Measurements from ENCODE around the gene SSUH2. TPM values are rescaled to one million over a fixed set of nuclear protein-coding genes. Genes with fewer than 3 reads are reported as not detected.
"Not testable (repeated sequence)": the region's sequence is repeated elsewhere in the genome, so short reads cannot be mapped to it uniquely, and the experiment has no call there.

Gene SSUH2
- total RNA-seq, 2 experiments from 2014 or later, result 0.16 TPM; not detected in 1

DNA sequence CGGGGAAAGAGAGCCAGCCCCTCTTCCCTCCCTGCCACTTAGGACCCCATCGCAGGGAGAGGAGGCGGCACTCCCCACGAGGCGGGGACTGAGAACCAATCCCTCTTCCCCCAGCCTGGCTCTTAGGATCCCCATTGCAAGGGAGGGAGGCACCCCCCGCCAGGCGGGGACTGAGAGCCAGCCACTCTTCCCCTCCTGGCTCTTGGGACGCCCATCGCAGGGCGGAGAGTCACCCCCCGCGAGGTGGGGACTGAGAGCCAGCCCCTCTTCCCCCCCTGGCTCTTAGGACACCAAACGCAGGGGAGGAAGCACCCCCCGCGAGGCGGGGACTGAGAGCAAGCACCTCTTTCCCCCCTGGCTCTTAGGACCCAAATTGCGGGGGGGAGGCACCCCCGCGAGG is 34.2 kb upstream of the SSUH2 start:
- BruUV-seq (replicated peaks), result no TSS peak
- Histone ChIP-seq H3K9me3 (ENCODE audit: low read length) (no peaks in the 10 kb centered on the region), H3K4me1 (ENCODE audit: insufficient read depth, low read length, poor library complexity, severe bottlenecking) (no peaks in the 10 kb centered on the region), H2AFZ (ENCODE audit: low read length) (no peak overlapping the region), H3K36me3 (ENCODE audit: insufficient read depth, low read length) (no peaks in the 10 kb centered on the region), H3K79me2 (ENCODE audit: insufficient read depth, low read depth, low read length) (no peaks in the 10 kb centered on the region), H3K9me2 (ENCODE audit: insufficient read depth, low read length) (no peaks in the 10 kb centered on the region), H4K20me1 (ENCODE audit: insufficient read depth, low read length) (no peaks in the 10 kb centered on the region), H3K27ac (ENCODE audit: low read depth, low read length, poor library complexity, severe bottlenecking) (no peak overlapping the region), H3K4me2 (ENCODE audit: low read length) (no peak overlapping the region), H3K4me3 (ENCODE audit: low read depth, low read length, poor library complexity, severe bottlenecking) (no peak overlapping the region)
- TF ChIP-seq EZH2phosphoT487 (IDR thresholded peaks at IDR 0.05; ENCODE audit: borderline replicate concordance, low read depth, low read length), result no peak
- TF ChIP-seq, protein P1, sequence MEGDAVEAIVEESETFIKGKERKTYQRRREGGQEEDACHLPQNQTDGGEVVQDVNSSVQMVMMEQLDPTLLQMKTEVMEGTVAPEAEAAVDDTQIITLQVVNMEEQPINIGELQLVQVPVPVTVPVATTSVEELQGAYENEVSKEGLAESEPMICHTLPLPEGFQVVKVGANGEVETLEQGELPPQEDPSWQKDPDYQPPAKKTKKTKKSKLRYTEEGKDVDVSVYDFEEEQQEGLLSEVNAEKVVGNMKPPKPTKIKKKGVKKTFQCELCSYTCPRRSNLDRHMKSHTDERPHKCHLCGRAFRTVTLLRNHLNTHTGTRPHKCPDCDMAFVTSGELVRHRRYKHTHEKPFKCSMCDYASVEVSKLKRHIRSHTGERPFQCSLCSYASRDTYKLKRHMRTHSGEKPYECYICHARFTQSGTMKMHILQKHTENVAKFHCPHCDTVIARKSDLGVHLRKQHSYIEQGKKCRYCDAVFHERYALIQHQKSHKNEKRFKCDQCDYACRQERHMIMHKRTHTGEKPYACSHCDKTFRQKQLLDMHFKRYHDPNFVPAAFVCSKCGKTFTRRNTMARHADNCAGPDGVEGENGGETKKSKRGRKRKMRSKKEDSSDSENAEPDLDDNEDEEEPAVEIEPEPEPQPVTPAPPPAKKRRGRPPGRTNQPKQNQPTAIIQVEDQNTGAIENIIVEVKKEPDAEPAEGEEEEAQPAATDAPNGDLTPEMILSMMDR (conservative IDR thresholded peaks at IDR 0.05; ENCODE audit: low read length), result no peak
- ChIA-PET POLR2A (no interaction called here), CTCF (ENCODE audit: unreplicated experiment) (no interaction called here)
- intact Hi-C loops (cut with micrococcal nuclease; ENCODE audit: unreplicated experiment), result no loop called here
- no peak for DNase-seq (ENCODE audit: low spot score)

GRCh38 chr3:8677258-8677657 is 32.7 kb upstream of the SSUH2 start:
- DNase-seq (ENCODE audit: low spot score); H3K36me3 ChIP-seq (ENCODE audit: insufficient read depth, low read length); BruUV-seq (replicated peaks); H3K27ac ChIP-seq (ENCODE audit: low read depth, low read length, poor library complexity, severe bottlenecking); H3K4me1 ChIP-seq (ENCODE audit: insufficient read depth, low read length, poor library complexity, severe bottlenecking); H3K4me3 ChIP-seq (ENCODE audit: low read depth, low read length, poor library complexity, severe bottlenecking); H3K79me2 ChIP-seq (ENCODE audit: insufficient read depth, low read depth, low read length); H2AFZ ChIP-seq (ENCODE audit: low read length); H3K4me2 ChIP-seq (ENCODE audit: low read length); CTCF ChIA-PET (ENCODE audit: unreplicated experiment); POLR2A ChIA-PET; intact Hi-C loops (cut with micrococcal nuclease; ENCODE audit: unreplicated experiment); H3K9me3 ChIP-seq (ENCODE audit: low read length); H4K20me1 ChIP-seq (ENCODE audit: insufficient read depth, low read length); H3K9me2 ChIP-seq (ENCODE audit: insufficient read depth, low read length): not testable (repeated sequence)

DNA sequence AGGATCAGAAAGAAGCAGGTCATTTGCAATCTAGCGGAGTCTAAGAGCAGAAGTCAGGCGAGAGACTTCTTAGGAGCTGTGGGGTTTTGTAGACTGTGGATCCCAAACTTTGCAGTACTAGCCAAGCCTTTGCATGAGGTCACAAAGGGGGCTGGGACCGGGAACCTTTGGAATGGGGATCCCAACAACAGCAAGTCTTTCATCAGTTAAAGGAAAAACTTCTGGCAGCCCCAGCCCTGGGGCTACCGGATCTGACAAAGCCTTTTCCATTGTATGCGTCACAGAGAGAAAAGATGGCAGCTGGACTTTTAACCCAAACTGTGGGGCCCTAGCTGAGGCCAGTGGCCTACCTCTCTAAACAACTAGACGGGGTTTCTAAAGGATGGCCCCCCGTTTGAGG is 31.0 kb upstream of the SSUH2 start:
- H3K4me3 ChIP-seq (ENCODE audit: low read depth, low read length, poor library complexity, severe bottlenecking); H3K79me2 ChIP-seq (ENCODE audit: insufficient read depth, low read depth, low read length); H4K20me1 ChIP-seq (ENCODE audit: insufficient read depth, low read length); intact Hi-C loops (cut with micrococcal nuclease; ENCODE audit: unreplicated experiment); BruUV-seq (replicated peaks); CTCF ChIA-PET (ENCODE audit: unreplicated experiment); DNase-seq (ENCODE audit: low spot score); H3K4me1 ChIP-seq (ENCODE audit: insufficient read depth, low read length, poor library complexity, severe bottlenecking); H3K9me2 ChIP-seq (ENCODE audit: insufficient read depth, low read length); H3K9me3 ChIP-seq (ENCODE audit: low read length); H2AFZ ChIP-seq (ENCODE audit: low read length); H3K27ac ChIP-seq (ENCODE audit: low read depth, low read length, poor library complexity, severe bottlenecking); H3K4me2 ChIP-seq (ENCODE audit: low read length); H3K36me3 ChIP-seq (ENCODE audit: insufficient read depth, low read length); POLR2A ChIA-PET: not testable (repeated sequence)

GRCh38 chr3:8673083-8673737 is 28.6 kb upstream of the SSUH2 start:
- intact Hi-C loops (cut with micrococcal nuclease; ENCODE audit: unreplicated experiment), result no loop called here
- H3K9me2 ChIP-seq (ENCODE audit: insufficient read depth, low read length), result no peaks in the 10 kb centered on the region
- no peaks in the 10 kb centered on the region for H3K4me1 ChIP-seq (ENCODE audit: insufficient read depth, low read length, poor library complexity, severe bottlenecking)
- no TSS peak for BruUV-seq (replicated peaks)
- H3K4me2 ChIP-seq (ENCODE audit: low read length), result no peak overlapping the region
- no peaks in the 10 kb centered on the region for H4K20me1 ChIP-seq (ENCODE audit: insufficient read depth, low read length)
- no peaks in the 10 kb centered on the region for H3K79me2 ChIP-seq (ENCODE audit: insufficient read depth, low read depth, low read length)
- H3K36me3 ChIP-seq (ENCODE audit: insufficient read depth, low read length), result no peaks in the 10 kb centered on the region
- ChIA-PET POLR2A (no interaction called here), CTCF (ENCODE audit: unreplicated experiment) (no interaction called here)
- no peak overlapping the region for H3K27ac ChIP-seq (ENCODE audit: low read depth, low read length, poor library complexity, severe bottlenecking)
- no peak for DNase-seq (ENCODE audit: low spot score)
- H2AFZ ChIP-seq (ENCODE audit: low read length), result no peak overlapping the region
- TF ChIP-seq, protein P1 (conservative IDR thresholded peaks at IDR 0.05; ENCODE audit: low read length), result no peak
- TF ChIP-seq EZH2phosphoT487 (IDR thresholded peaks at IDR 0.05; ENCODE audit: borderline replicate concordance, low read depth, low read length), result no peak
- no peak overlapping the region for H3K4me3 ChIP-seq (ENCODE audit: low read depth, low read length, poor library complexity, severe bottlenecking)
- no peaks in the 10 kb centered on the region for H3K9me3 ChIP-seq (ENCODE audit: low read length)

Measured in OCI-LY7 (cell line).